HCT116 (cell line): ENCODE measurements around the gene GRK5. TPM values are rescaled to one million over a fixed set of nuclear protein-coding genes. Genes with fewer than 3 reads are reported as not detected.

ENCODE experiments used
- ATAC-seq: fragments of 200-7000 bp; cut with Tn5 transposase; 2 replicates; pipeline ENCODE4 v1.9.1; 2020; ENCODE audit warnings: mild to moderate bottlenecking, moderate library complexity
- BruUV-seq: library from RNA; stranded (reverse); fragments of 400-500 nt; replicated peaks from 2 replicates; lab custom pipeline; 2021; lab: Mats Ljungman, UMichigan
- CTCF ChIA-PET: fragments of 300-600 bp; sonication (Branson Sonifier 250); formaldehyde crosslinking; loops from one replicate; lab custom pipeline; 2021; ENCODE audit warnings: antibody characterized with exemption; lab: Charles Lee
- POLR2A ChIA-PET: fragments of 300-600, 350-600 bp; sonication (Branson Sonifier 250); formaldehyde crosslinking; loops from one replicate; lab custom pipeline; 2021; ENCODE audit warnings: antibody characterized with exemption; lab: Charles Lee
- RAD21 ChIA-PET, 2 experiments: fragments of 300-600 bp; sonication (Branson Sonifier 250); formaldehyde crosslinking; loops; one replicate each; lab custom pipeline; 2023; ENCODE audit warnings: low total read pairs in 2 of 2; ENCODE audit not compliant: uncharacterized antibody in 2 of 2, unreplicated experiment in 2 of 2, low non-redundant PET in 1 of 2; lab: Charles Lee
- DNase-seq: peaks from one replicate; pipeline ENCODE4 v3.0.0-alpha.2; 2010; ENCODE audit warnings: low read depth, low spot score
- H2AFZ ChIP-seq: fragments of 200-600 bp; shearing (Covaris generic), sonication (generic); 2 replicates; pipeline ENCODE4 v1.6.1; 2017; ENCODE audit warnings: low read depth, mixed run types, mixed read lengths, antibody characterized with exemption, low read length; ENCODE audit not compliant: poor library complexity, severe bottlenecking
- H3K27ac ChIP-seq: 2 replicates; pipeline ENCODE4 v1.5.1; 2012; ENCODE audit warnings: low read depth, low read length
- H3K27me3 ChIP-seq: fragments of 200-600 bp; sonication (generic); 2 replicates; pipeline ENCODE4 v1.6.1; 2016; ENCODE audit warnings: mixed run types, low read length, mixed read lengths; ENCODE audit not compliant: insufficient read depth
- H3K36me3 ChIP-seq, 2 experiments: fragments of 200-500 bp in 1 of 2; fragments of 200-600 bp in 1 of 2; sonication (Bioruptor generic) in 1 of 2; sonication (generic) in 1 of 2; 2 replicates each; pipeline versions ENCODE4 v1.5.1 to v1.6.1; 2014 to 2016; ENCODE audit warnings: low read length in 2 of 2, inconsistent platforms in 1 of 2, mixed read lengths in 1 of 2, mixed run types in 1 of 2; ENCODE audit not compliant: insufficient read depth in 2 of 2, control insufficient read depth in 1 of 2
- H3K4me1 ChIP-seq, 2 experiments: fragments of 200-600 bp in 1 of 2; sonication (generic) in 1 of 2; 2 replicates each; pipeline versions ENCODE4 v1.5.1 to v1.6.1; 2012 to 2017; ENCODE audit warnings: low read length in 2 of 2, inconsistent platforms in 1 of 2, mild to moderate bottlenecking in 1 of 2, mixed read lengths in 1 of 2, mixed run types in 1 of 2, moderate library complexity in 1 of 2; ENCODE audit not compliant: insufficient read depth in 2 of 2, control insufficient read depth in 1 of 2
- H3K4me2 ChIP-seq: fragments of 200-600 bp; sonication (generic); 2 replicates; pipeline ENCODE4 v1.6.1; 2017; ENCODE audit warnings: mixed run types, low read length, mixed read lengths
- H3K4me3 ChIP-seq, 2 experiments: fragments of 200-600 bp in 1 of 2; sonication (generic) in 1 of 2; replicated peaks in 1 of 2; 2 replicates each; pipeline ENCODE4 v1.5.1; 2011 to 2016; ENCODE audit warnings: low read length in 2 of 2, control low read depth in 1 of 2, low read depth in 1 of 2, mild to moderate bottlenecking in 1 of 2, mixed read lengths in 1 of 2, mixed run types in 1 of 2
- H3K79me2 ChIP-seq: fragments of 200-600 bp; sonication (generic); 2 replicates; pipeline ENCODE4 v1.6.1; 2017; ENCODE audit warnings: mild to moderate bottlenecking, mixed run types, low read length, moderate library complexity, mixed read lengths; ENCODE audit not compliant: insufficient read depth
- H3K9ac ChIP-seq: fragments of 200-600 bp; sonication (generic); 2 replicates; pipeline ENCODE4 v1.6.1; 2016; ENCODE audit warnings: low read length, mixed read lengths
- H3K9me2 ChIP-seq: fragments of 200-600 bp; sonication (generic), shearing (Covaris generic); 2 replicates; pipeline ENCODE4 v1.6.1; 2017; ENCODE audit warnings: mixed run types, mild to moderate bottlenecking, moderate library complexity; ENCODE audit not compliant: insufficient read depth
- H3K9me3 ChIP-seq, 2 experiments: fragments of 200-500 bp in 1 of 2; fragments of 200-600 bp in 1 of 2; sonication (Bioruptor generic) in 1 of 2; sonication (generic) in 1 of 2; 2 replicates each; pipeline ENCODE4 v1.6.1; 2014 to 2017; ENCODE audit warnings: low read length in 2 of 2, mixed read lengths in 2 of 2, inconsistent platforms in 1 of 2, low read depth in 1 of 2, mild to moderate bottlenecking in 1 of 2, mixed run types in 1 of 2, moderate library complexity in 1 of 2; ENCODE audit not compliant: control insufficient read depth in 1 of 2, insufficient read depth in 1 of 2
- H4K20me1 ChIP-seq: fragments of 200-600 bp; sonication (generic), shearing (Covaris generic); 2 replicates; pipeline ENCODE4 v1.6.1; 2017; ENCODE audit warnings: mixed run types, mild to moderate bottlenecking, moderate library complexity; ENCODE audit not compliant: insufficient read depth
- EZH2 ChIP-seq: fragments of 200-600 bp; sonication (generic); IDR thresholded peaks from 2 replicates; pipeline ENCODE4 v1.6.1; 2017; ENCODE audit warnings: antibody characterized with exemption, mixed run types
- EZH2phosphoT487 ChIP-seq: fragments of 200-600 bp; IDR thresholded peaks from 2 replicates; pipeline ENCODE4 v1.6.1; 2018; ENCODE audit warnings: antibody characterized with exemption, borderline replicate concordance
- FOSL1 ChIP-seq: IDR thresholded peaks from 2 replicates; pipeline ENCODE4 v1.6.1; 2012; ENCODE audit warnings: low read depth
- JUND ChIP-seq: IDR thresholded peaks from 2 replicates; pipeline ENCODE4 v1.6.1; 2012
- POLR2A ChIP-seq: IDR thresholded peaks from 2 replicates; pipeline ENCODE4 v1.7.0; 2011; ENCODE audit warnings: borderline replicate concordance; ENCODE audit not compliant: insufficient read depth, insufficient read length; ENCODE audit errors: extremely low read depth
- POLR2AphosphoS5 ChIP-seq: IDR thresholded peaks from 2 replicates; pipeline ENCODE4 v1.6.1; 2011; ENCODE audit warnings: mild to moderate bottlenecking, low read depth, low read length, moderate library complexity
- RAD21 ChIP-seq: IDR thresholded peaks from 2 replicates; pipeline ENCODE4 v1.6.1; 2012; ENCODE audit warnings: low read depth, mild to moderate bottlenecking
- SIN3A ChIP-seq: IDR thresholded peaks from 2 replicates; pipeline ENCODE4 v1.6.1; 2012; ENCODE audit warnings: low read depth
- SP1 ChIP-seq: IDR thresholded peaks from 2 replicates; pipeline ENCODE4 v1.6.1; 2012; ENCODE audit warnings: low read depth
- TCF7L2 ChIP-seq: IDR thresholded peaks from 2 replicates; pipeline ENCODE4 v1.7.0; 2011; ENCODE audit warnings: borderline replicate concordance, inconsistent platforms; ENCODE audit not compliant: insufficient read depth, insufficient read length; ENCODE audit errors: extremely low read depth
- YY1 ChIP-seq: IDR thresholded peaks from 2 replicates; pipeline ENCODE4 v1.6.1; 2011; ENCODE audit warnings: low read length, low read depth, moderate library complexity, mild to moderate bottlenecking; ENCODE audit not compliant: insufficient replicate concordance; ENCODE audit errors: extremely low read depth
- ZBTB33 ChIP-seq: IDR thresholded peaks from 2 replicates; pipeline ENCODE4 v1.6.1; 2011; ENCODE audit warnings: mild to moderate bottlenecking, low read length, moderate library complexity; ENCODE audit not compliant: insufficient replicate concordance; ENCODE audit errors: extremely low read depth
- ZNF274 ChIP-seq: fragments of 200-500 bp; sonication (Bioruptor generic); IDR thresholded peaks from 2 replicates; pipeline ENCODE4 v1.6.1; 2014; ENCODE audit warnings: mild to moderate bottlenecking, low read depth, low read length, inconsistent platforms
- intact Hi-C: fragments of 100-400 bp; cut with micrococcal nuclease; formaldehyde crosslinking; loops from 2 replicates; pipeline ENCODE4 v1.10.0; 2022
- total RNA-seq: library from RNA; stranded (reverse); gene quantifications from one replicate; pipeline ENCODE4 v1.2.1, GENCODE V29; 2021; ENCODE audit not compliant: unreplicated experiment
- TF ChIP-seq, protein P1 (sequence below): IDR thresholded peaks from 2 replicates; pipeline ENCODE4 v1.6.1; 2012; ENCODE audit warnings: low read depth

The GRK5 gene
- total RNA-seq, 1 experiment from 2014 or later: 7.3 TPM

DNA sequence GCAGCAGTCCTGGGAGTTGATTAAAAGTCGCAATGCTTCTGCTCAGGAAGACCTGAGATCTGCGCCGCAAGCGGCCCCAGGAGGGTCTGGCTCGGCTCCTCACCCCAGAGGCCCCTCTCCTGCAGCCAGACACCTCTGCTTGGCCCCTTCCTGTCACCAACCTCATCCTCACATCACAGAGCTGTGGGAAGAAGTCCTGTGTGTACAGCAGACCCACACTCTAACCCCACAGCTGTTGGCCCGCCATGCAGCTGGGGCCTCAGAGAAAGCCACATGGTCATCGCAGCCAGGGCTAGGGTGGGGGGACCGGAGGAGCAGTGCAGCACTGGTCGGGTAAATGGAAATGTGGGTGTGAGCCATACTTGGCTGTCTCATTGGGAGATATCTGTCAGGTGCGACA is 237.5 kb downstream of the GRK5 start:
- Histone ChIP-seq H3K9me3 (no peaks in the 10 kb centered on the region), H3K36me3 (no peaks in the 10 kb centered on the region), H3K27ac (no peak overlapping the region), H3K4me2 (no peak overlapping the region), H3K9me2 (no peaks in the 10 kb centered on the region), H2AFZ (no peak overlapping the region), H3K79me2 (no peaks in the 10 kb centered on the region), H3K27me3 (no peaks in the 10 kb centered on the region), H3K9ac (no peak overlapping the region), H3K4me3 (no peak overlapping the region)
- no TSS peak for BruUV-seq
- POLR2A ChIA-PET: no interaction called here
- DNase-seq: no peak
- CTCF ChIA-PET: interaction anchor here (0.6 to 3.0 kb wide), 19 partner anchors 10 to 612 kb away, joined by 3 to 70 read pairs (median 5); partner anchors contain the start of gene GRK5
- intact Hi-C loops: loop anchor here (1.0 kb wide), 2 partner anchors 44 to 246 kb away; no protein-coding TSS in a partner anchor
- TF ChIP-seq TCF7L2 (no peak), EZH2phosphoT487 (no peak), ZNF274 (no peak), JUND (no peak), YY1 (no peak), SIN3A (no peak), SP1 (no peak), POLR2AphosphoS5 (no peak), FOSL1 (no peak), POLR2A (no peak), ZBTB33 (no peak), EZH2 (no peak), RAD21 (no peak)
- TF ChIP-seq, protein P1, sequence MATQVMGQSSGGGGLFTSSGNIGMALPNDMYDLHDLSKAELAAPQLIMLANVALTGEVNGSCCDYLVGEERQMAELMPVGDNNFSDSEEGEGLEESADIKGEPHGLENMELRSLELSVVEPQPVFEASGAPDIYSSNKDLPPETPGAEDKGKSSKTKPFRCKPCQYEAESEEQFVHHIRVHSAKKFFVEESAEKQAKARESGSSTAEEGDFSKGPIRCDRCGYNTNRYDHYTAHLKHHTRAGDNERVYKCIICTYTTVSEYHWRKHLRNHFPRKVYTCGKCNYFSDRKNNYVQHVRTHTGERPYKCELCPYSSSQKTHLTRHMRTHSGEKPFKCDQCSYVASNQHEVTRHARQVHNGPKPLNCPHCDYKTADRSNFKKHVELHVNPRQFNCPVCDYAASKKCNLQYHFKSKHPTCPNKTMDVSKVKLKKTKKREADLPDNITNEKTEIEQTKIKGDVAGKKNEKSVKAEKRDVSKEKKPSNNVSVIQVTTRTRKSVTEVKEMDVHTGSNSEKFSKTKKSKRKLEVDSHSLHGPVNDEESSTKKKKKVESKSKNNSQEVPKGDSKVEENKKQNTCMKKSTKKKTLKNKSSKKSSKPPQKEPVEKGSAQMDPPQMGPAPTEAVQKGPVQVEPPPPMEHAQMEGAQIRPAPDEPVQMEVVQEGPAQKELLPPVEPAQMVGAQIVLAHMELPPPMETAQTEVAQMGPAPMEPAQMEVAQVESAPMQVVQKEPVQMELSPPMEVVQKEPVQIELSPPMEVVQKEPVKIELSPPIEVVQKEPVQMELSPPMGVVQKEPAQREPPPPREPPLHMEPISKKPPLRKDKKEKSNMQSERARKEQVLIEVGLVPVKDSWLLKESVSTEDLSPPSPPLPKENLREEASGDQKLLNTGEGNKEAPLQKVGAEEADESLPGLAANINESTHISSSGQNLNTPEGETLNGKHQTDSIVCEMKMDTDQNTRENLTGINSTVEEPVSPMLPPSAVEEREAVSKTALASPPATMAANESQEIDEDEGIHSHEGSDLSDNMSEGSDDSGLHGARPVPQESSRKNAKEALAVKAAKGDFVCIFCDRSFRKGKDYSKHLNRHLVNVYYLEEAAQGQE: no peak
- TF ChIP-seq, all 23 proteins: peak for 0
- ATAC-seq: no peak
- RAD21 ChIA-PET: interaction anchor here (0.8 to 3.6 kb wide), 7 partner anchors 43 to 246 kb away, joined by 3 to 27 read pairs (median 7); partner anchors contain the start of gene GRK5 (in 1 of the 2)
- Histone ChIP-seq H4K20me1 (no peaks in the 10 kb centered on the region), H3K4me1 (peaks cover 1 to 6% of the 10 kb centered on the region in 2 experiments; a peak in 3 of 4 replicates)
